Measurements from ENCODE around the gene NUP88. TPM values are rescaled to one million over a fixed set of nuclear protein-coding genes. Genes with fewer than 3 reads are reported as not detected.

The NUP88 gene
- total RNA-seq, 1 experiment from 2014 or later: 93.2 TPM

- TF ChIP-seq CTCF (IDR thresholded peaks at IDR 0.05 in 2 of 3, conservative IDR thresholded peaks at IDR 0.05 in 1 of 3; ENCODE audit: borderline replicate concordance in 1 of 3, insufficient read depth in 1 of 3, low read depth in 2 of 3, low read length in 2 of 3) (no peak), CBX3 (IDR thresholded peaks at IDR 0.05; ENCODE audit: low read depth) (no peak), SRF (IDR thresholded peaks at IDR 0.05; ENCODE audit: low read depth) (no peak)
Measured at GRCh38 chr17:5424909-5425308, 5.4 kb upstream of the NUP88 start (continued).

GRCh38 chr17:5422505-5422904 is 3.0 kb upstream of the NUP88 start:
- H3K79me2 ChIP-seq (ENCODE audit: insufficient read depth, low read length): peaks cover 66% of the 10 kb centered on the region
- intact Hi-C loops (cut with micrococcal nuclease): no loop called here
- H3K4me1 ChIP-seq (ENCODE audit: control insufficient read depth in 1 of 2, insufficient read depth in 2 of 2, low read length in 2 of 2): peaks cover 19 to 30% of the 10 kb centered on the region in 2 experiments
- peaks cover 40 to 41% of the 10 kb centered on the region in 2 experiments for H3K36me3 ChIP-seq (ENCODE audit: control insufficient read depth in 1 of 2, insufficient read depth in 2 of 2, low read length in 2 of 2)
- CTCF ChIA-PET: interaction anchor here (2.1 kb wide), 1 partner anchor 16 kb away, joined by 9 read pairs; the partner anchor contains the start of gene C1QBP
- no peaks in the 10 kb centered on the region for H3K9me2 ChIP-seq (ENCODE audit: insufficient read depth)
- RAD21 ChIA-PET (ENCODE audit: low non-redundant PET in 1 of 2, low total read pairs in 2 of 2, uncharacterized antibody in 2 of 2, unreplicated experiment in 2 of 2): no interaction called here
- POLR2A ChIA-PET: interaction anchor here (0.9 to 1.4 kb wide), 2 partner anchors 8 to 9 kb away, joined by 3 to 4 read pairs; no protein-coding TSS in a partner anchor
- no TSS peak for BruUV-seq (replicated peaks)
- no peaks in the 10 kb centered on the region for H4K20me1 ChIP-seq (ENCODE audit: insufficient read depth)
- peak; percentile 35 for DNase-seq (ENCODE audit: low read depth, low spot score)
- H2AFZ ChIP-seq (ENCODE audit: low read depth, low read length, poor library complexity, severe bottlenecking): no peak overlapping the region
- H3K27ac ChIP-seq (ENCODE audit: low read depth, low read length): no peak overlapping the region
- 0 out of 2 replicates have a peak overlapping the region, but pooled peaks have one; percentile 5 for H3K9ac ChIP-seq (ENCODE audit: low read length)
- no peaks in the 10 kb centered on the region for H3K9me3 ChIP-seq (ENCODE audit: control insufficient read depth in 1 of 2, insufficient read depth in 1 of 2, low read depth in 1 of 2, low read length in 2 of 2)
- TF ChIP-seq FOSL1 (IDR thresholded peaks at IDR 0.05; ENCODE audit: low read depth) (peak; percentile 32; the same call in 1 of the 2 replicates), ATF3 (IDR thresholded peaks at IDR 0.05) (no peak), EZH2phosphoT487 (IDR thresholded peaks at IDR 0.05; ENCODE audit: borderline replicate concordance) (no peak), ELF1 (IDR thresholded peaks at IDR 0.05; ENCODE audit: borderline replicate concordance, low read depth) (no peak), JUND (IDR thresholded peaks at IDR 0.05) (0 out of 2 replicates have a peak, but pooled peaks have one; percentile 20), RAD21 (IDR thresholded peaks at IDR 0.05; ENCODE audit: low read depth) (no peak), REST (IDR thresholded peaks at IDR 0.05; ENCODE audit: low read depth) (no peak)
- no peak; the same call in 1 of the 2 replicates for ATAC-seq
- peak overlapping the region; percentile 34 for H3K4me2 ChIP-seq (ENCODE audit: low read length)
- no peaks in the 10 kb centered on the region for H3K27me3 ChIP-seq (ENCODE audit: insufficient read depth, low read length)
- H3K4me3 ChIP-seq (replicated peaks in 1 of 2; ENCODE audit: low read depth in 1 of 2, low read length in 2 of 2): no peak overlapping the region

Measured in HCT116 (cell line).